SK-N-SH (cell line): Measurements from ENCODE around the gene MCCC1. TPM values are rescaled to one million over a fixed set of nuclear protein-coding genes. Genes with fewer than 3 reads are reported as not detected.

Experiments used
- CTCF ChIA-PET: fragments of 300-600, 350-600 bp; formaldehyde crosslinking; extraction: SDS; loops from one replicate; lab custom pipeline; 2021; lab: Yijun Ruan, JAX
- POLR2A ChIA-PET: fragments of 350-600 bp; sonication (Branson Sonifier 250); formaldehyde crosslinking; extraction: SDS; loops from one replicate; lab custom pipeline; 2020; ENCODE audit warnings: antibody characterized with exemption, inconsistent platforms; lab: Yijun Ruan, JAX
- DNase-seq: peaks from one replicate; pipeline ENCODE4 v3.0.0; 2012
- H2AFZ ChIP-seq: fragments of 200-600 bp; sonication (generic); 2 replicates; pipeline ENCODE4 v1.8.1; 2016; ENCODE audit warnings: antibody characterized with exemption, mild to moderate bottlenecking, low read depth
- H3F3A ChIP-seq: fragments of 200-600 bp; sonication (generic); replicated peaks from 2 replicates; pipeline ENCODE3; 2016; ENCODE audit warnings: antibody characterized with exemption, mild to moderate bottlenecking; ENCODE audit not compliant: insufficient read depth
- H3K27ac ChIP-seq, 2 experiments: fragments of 200-500 bp in 1 of 2; fragments of 200-600 bp in 1 of 2; sonication (Bioruptor generic) in 1 of 2; sonication (generic), shearing (Covaris generic) in 1 of 2; 2 replicates each; pipeline versions ENCODE4 v1.5.1 to v1.6.1; 2014 to 2016; ENCODE audit warnings: low read depth in 2 of 2, inconsistent platforms in 1 of 2, low read length in 1 of 2, mild to moderate bottlenecking in 1 of 2, mixed read lengths in 1 of 2
- H3K27me3 ChIP-seq: fragments of 200-600 bp; sonication (generic), shearing (Covaris generic); 2 replicates; pipeline ENCODE4 v1.6.1; 2016; ENCODE audit warnings: mixed run types; ENCODE audit not compliant: insufficient read depth
- H3K36me3 ChIP-seq, 2 experiments: fragments of 200-500 bp in 1 of 2; fragments of 200-600 bp in 1 of 2; sonication (Bioruptor generic) in 1 of 2; sonication (generic) in 1 of 2; replicated peaks in 1 of 2; 2 replicates each; pipeline versions ENCODE3 to v1.5.1; 2014 to 2016; ENCODE audit warnings: low read length in 1 of 2, mild to moderate bottlenecking in 1 of 2; ENCODE audit not compliant: insufficient read depth in 2 of 2, control insufficient read depth in 1 of 2
- H3K4me1 ChIP-seq, 2 experiments: fragments of 200-500 bp in 1 of 2; fragments of 200-600 bp in 1 of 2; sonication (Bioruptor generic) in 1 of 2; sonication (generic), shearing (Covaris generic) in 1 of 2; 2 replicates each; pipeline versions ENCODE4 v1.5.1 to v1.6.1; 2014 to 2016; ENCODE audit warnings: low read depth in 1 of 2, low read length in 1 of 2, mixed run types in 1 of 2; ENCODE audit not compliant: insufficient read depth in 2 of 2, control insufficient read depth in 1 of 2
- H3K4me2 ChIP-seq: fragments of 200-600 bp; sonication (generic), shearing (Covaris generic); 2 replicates; pipeline ENCODE4 v1.6.1; 2017; ENCODE audit warnings: mixed run types
- H3K4me3 ChIP-seq, 2 experiments: fragments of 200-500 bp in 1 of 2; fragments of 200-600 bp in 1 of 2; sonication (Bioruptor generic) in 1 of 2; sonication (generic), shearing (Covaris generic) in 1 of 2; 2 replicates each; pipeline versions ENCODE4 v1.5.1 to v1.8.1; 2014 to 2016; ENCODE audit warnings: low read depth in 2 of 2, inconsistent platforms in 1 of 2, low read length in 1 of 2, mild to moderate bottlenecking in 1 of 2, mixed read lengths in 1 of 2, moderate library complexity in 1 of 2
- H3K79me2 ChIP-seq: fragments of 200-600 bp; sonication (generic); 2 replicates; pipeline ENCODE4 v1.8.1; 2017; ENCODE audit warnings: mild to moderate bottlenecking; ENCODE audit not compliant: insufficient read depth
- H3K9ac ChIP-seq: fragments of 200-600 bp; sonication (generic); 2 replicates; pipeline ENCODE4 v1.6.1; 2017; ENCODE audit warnings: mixed run types
- H3K9me2 ChIP-seq: fragments of 200-600 bp; sonication (generic); 2 replicates; pipeline ENCODE4 v1.6.1; 2017; ENCODE audit warnings: mixed run types
- H3K9me3 ChIP-seq: fragments of 200-600 bp; sonication (generic); 2 replicates; pipeline ENCODE4 v1.6.1; 2017; ENCODE audit warnings: mixed run types, mild to moderate bottlenecking, moderate library complexity
- H4K20me1 ChIP-seq: fragments of 200-600 bp; sonication (generic); 2 replicates; pipeline ENCODE4 v1.6.1; 2017; ENCODE audit warnings: mild to moderate bottlenecking, mixed run types; ENCODE audit not compliant: insufficient read depth
- CHD2 ChIP-seq: fragments of 150-350 bp; IDR thresholded peaks from 2 replicates; pipeline ENCODE4 v1.6.1; 2018; ENCODE audit warnings: low read length; ENCODE audit not compliant: partially characterized antibody
- ELF1 ChIP-seq: IDR thresholded peaks from 2 replicates; pipeline ENCODE4 v1.4.0; 2012
- EZH2phosphoT487 ChIP-seq: fragments of 200-600 bp; sonication (generic); IDR thresholded peaks from 2 replicates; pipeline ENCODE4 v1.6.1; 2017; ENCODE audit warnings: low read depth, mixed run types, mild to moderate bottlenecking, antibody characterized with exemption, moderate library complexity, borderline replicate concordance
- FOSL2 ChIP-seq: IDR thresholded peaks from 2 replicates; pipeline ENCODE4 v1.4.0; 2012; ENCODE audit warnings: low read depth, mild to moderate bottlenecking, moderate library complexity, borderline replicate concordance
- FOXJ3 ChIP-seq: sonication (generic); formaldehyde crosslinking; IDR thresholded peaks from 2 replicates; pipeline ENCODE4 v1.5.1; 2020; ENCODE audit warnings: mild to moderate bottlenecking, missing genetic modification reagents
- FOXM1 ChIP-seq: IDR thresholded peaks from 2 replicates; pipeline ENCODE4 v1.4.0; 2012; ENCODE audit warnings: low read depth, mild to moderate bottlenecking
- JUND ChIP-seq: IDR thresholded peaks from 2 replicates; pipeline ENCODE4 v1.4.0; 2012
- NFIC ChIP-seq: IDR thresholded peaks from 2 replicates; pipeline ENCODE4 v1.4.0; 2012; ENCODE audit warnings: borderline replicate concordance
- POLR2AphosphoS5 ChIP-seq: IDR thresholded peaks from 2 replicates; pipeline ENCODE4 v1.6.1; 2012; ENCODE audit warnings: low read depth, low read length
- RAD21 ChIP-seq: IDR thresholded peaks from 2 replicates; pipeline ENCODE4 v1.6.1; 2012; ENCODE audit warnings: mild to moderate bottlenecking, low read length
- RFX5 ChIP-seq: IDR thresholded peaks from 2 replicates; pipeline ENCODE4 v1.6.1; 2012; ENCODE audit warnings: mild to moderate bottlenecking, improper control_type of control experiment, low read length
- RXRA ChIP-seq: IDR thresholded peaks from 2 replicates; pipeline ENCODE4 v1.4.0; 2012; ENCODE audit warnings: low read depth, mild to moderate bottlenecking, borderline replicate concordance
- SMC3 ChIP-seq: IDR thresholded peaks from 2 replicates; pipeline ENCODE4 v1.6.1; 2012; ENCODE audit warnings: low read depth, low read length, improper control_type of control experiment
- TAF1 ChIP-seq: IDR thresholded peaks from 2 replicates; pipeline ENCODE4 v1.6.1; 2012; ENCODE audit warnings: low read depth, mild to moderate bottlenecking, low read length, moderate library complexity, borderline replicate concordance
- TCF12 ChIP-seq: IDR thresholded peaks from 2 replicates; pipeline ENCODE4 v1.4.0; 2012
- TEAD4 ChIP-seq: IDR thresholded peaks from 2 replicates; pipeline ENCODE4 v1.4.0; 2012; ENCODE audit warnings: mild to moderate bottlenecking, borderline replicate concordance; ENCODE audit not compliant: insufficient read depth
- YY1 ChIP-seq: IDR thresholded peaks from 2 replicates; pipeline ENCODE4 v1.4.0; 2012; ENCODE audit warnings: low read depth, mild to moderate bottlenecking
- WGBS: methylation state at CpG from one replicate; pipeline ENCODE4 v1.1.6; 2017; ENCODE audit warnings: low lambda C conversion rate; 5-methylcytosine and 5-hydroxymethylcytosine counted together
- polyA plus RNA-seq, 3 experiments: library from polyadenylated mRNA; depleted of rRNA; stranded (reverse); fragments of >200 nt; gene quantifications; 2 replicates each; pipeline ENCODE4 v1.2.3, GENCODE V29; 2012
- TF ChIP-seq, protein P1 (sequence below): IDR thresholded peaks from 2 replicates; pipeline ENCODE4 v1.4.0; 2012; ENCODE audit warnings: low read depth
- TF ChIP-seq, protein P2 (sequence below): IDR thresholded peaks from 2 replicates; pipeline ENCODE4; 2012
- TF ChIP-seq, protein P3 (sequence below): IDR thresholded peaks from 2 replicates; pipeline ENCODE4 v1.6.1; 2012; ENCODE audit warnings: mild to moderate bottlenecking, low read depth, low read length, moderate library complexity
- TF ChIP-seq, protein P4 (sequence below): fragments of 150-350 bp; IDR thresholded peaks from 2 replicates; pipeline ENCODE4 v1.6.1; 2017; ENCODE audit warnings: antibody characterized with exemption, low read length, low read depth, borderline replicate concordance
- TF ChIP-seq, protein P5 (sequence below): fragments of 150-350 bp; IDR thresholded peaks from 2 replicates; pipeline ENCODE4 v1.6.1; 2016; ENCODE audit warnings: mild to moderate bottlenecking, low read depth, low read length

The MCCC1 gene
- polyA plus RNA-seq, 1 of the 3 experiments (the other 2 are of a cell fraction), result 15.4 TPM

DNA sequence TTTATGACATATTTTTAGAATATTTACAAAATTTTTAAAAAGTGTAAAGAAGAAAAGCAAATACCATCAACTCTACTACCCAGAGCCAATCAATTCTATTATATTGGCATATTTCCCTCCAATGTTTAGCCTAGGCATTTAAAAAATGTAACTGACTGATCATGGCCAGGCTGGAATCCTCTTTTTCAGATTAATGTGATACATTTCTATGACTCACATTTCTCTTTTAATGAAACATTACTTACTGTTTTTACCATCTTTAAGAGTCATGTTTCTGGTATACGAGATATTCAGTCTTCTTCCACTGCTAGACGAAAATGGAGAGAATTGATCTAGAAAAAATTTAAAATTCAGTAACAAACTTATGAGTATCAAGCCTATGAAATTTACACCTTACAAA is 65.5 kb downstream of the MCCC1 start:
- Histone ChIP-seq H3K4me2 (peak overlapping the region; percentile 45; the same call in 1 of the 2 replicates), H3K9ac (no peak overlapping the region), H3K27me3 (no peaks in the 10 kb centered on the region), H3K4me1 (no peaks in the 10 kb centered on the region), H3K36me3 (peaks cover 27 to 29% of the 10 kb centered on the region in 2 experiments), H3K79me2 (no peaks in the 10 kb centered on the region), H3K9me3 (no peaks in the 10 kb centered on the region), H2AFZ (no peak overlapping the region), H3K4me3 (0 out of 4 replicates have a peak overlapping the region, but pooled peaks of 1 of the 2 experiments have one; percentile 1), H3K27ac (peak overlapping the region in 1 of 2 experiments; percentile 55; a peak in 3 of 4 replicates), H3F3A (peaks cover 16% of the 10 kb centered on the region), H4K20me1 (no peaks in the 10 kb centered on the region), H3K9me2 (no peaks in the 10 kb centered on the region)
- DNase-seq, result no peak
- CTCF ChIA-PET, result interaction anchor here (0.6 to 1.1 kb wide), 2 partner anchors 13 to 63 kb away, joined by 3 read pairs; no protein-coding TSS in a partner anchor
- TF ChIP-seq YY1 (no peak), ELF1 (no peak), SMC3 (no peak), TAF1 (no peak), FOSL2 (peak; percentile 75; the same call in 1 of the 2 replicates), RAD21 (no peak), FOXJ3 (CRISPR knock-in tag) (no peak), RFX5 (no peak), NFIC (peak; percentile 37; the same call in 1 of the 2 replicates), FOXM1 (no peak), JUND (peak; percentile 58), EZH2phosphoT487 (no peak), TCF12 (peak; percentile 40; the same call in 1 of the 2 replicates), POLR2AphosphoS5 (peak; percentile 42; the same call in 1 of the 2 replicates)
- TF ChIP-seq, protein P1, sequence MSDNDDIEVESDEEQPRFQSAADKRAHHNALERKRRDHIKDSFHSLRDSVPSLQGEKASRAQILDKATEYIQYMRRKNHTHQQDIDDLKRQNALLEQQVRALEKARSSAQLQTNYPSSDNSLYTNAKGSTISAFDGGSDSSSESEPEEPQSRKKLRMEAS, result no peak
- TF ChIP-seq, protein P2, sequence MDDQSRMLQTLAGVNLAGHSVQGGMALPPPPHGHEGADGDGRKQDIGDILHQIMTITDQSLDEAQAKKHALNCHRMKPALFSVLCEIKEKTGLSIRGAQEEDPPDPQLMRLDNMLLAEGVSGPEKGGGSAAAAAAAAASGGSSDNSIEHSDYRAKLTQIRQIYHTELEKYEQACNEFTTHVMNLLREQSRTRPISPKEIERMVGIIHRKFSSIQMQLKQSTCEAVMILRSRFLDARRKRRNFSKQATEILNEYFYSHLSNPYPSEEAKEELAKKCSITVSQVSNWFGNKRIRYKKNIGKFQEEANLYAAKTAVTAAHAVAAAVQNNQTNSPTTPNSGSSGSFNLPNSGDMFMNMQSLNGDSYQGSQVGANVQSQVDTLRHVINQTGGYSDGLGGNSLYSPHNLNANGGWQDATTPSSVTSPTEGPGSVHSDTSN, result peak; percentile 34; the same call in 1 of the 2 replicates
- POLR2A ChIA-PET, result no interaction called here
- 12% methylated on average over 2 of the region's 2 CpGs for WGBS

DNA sequence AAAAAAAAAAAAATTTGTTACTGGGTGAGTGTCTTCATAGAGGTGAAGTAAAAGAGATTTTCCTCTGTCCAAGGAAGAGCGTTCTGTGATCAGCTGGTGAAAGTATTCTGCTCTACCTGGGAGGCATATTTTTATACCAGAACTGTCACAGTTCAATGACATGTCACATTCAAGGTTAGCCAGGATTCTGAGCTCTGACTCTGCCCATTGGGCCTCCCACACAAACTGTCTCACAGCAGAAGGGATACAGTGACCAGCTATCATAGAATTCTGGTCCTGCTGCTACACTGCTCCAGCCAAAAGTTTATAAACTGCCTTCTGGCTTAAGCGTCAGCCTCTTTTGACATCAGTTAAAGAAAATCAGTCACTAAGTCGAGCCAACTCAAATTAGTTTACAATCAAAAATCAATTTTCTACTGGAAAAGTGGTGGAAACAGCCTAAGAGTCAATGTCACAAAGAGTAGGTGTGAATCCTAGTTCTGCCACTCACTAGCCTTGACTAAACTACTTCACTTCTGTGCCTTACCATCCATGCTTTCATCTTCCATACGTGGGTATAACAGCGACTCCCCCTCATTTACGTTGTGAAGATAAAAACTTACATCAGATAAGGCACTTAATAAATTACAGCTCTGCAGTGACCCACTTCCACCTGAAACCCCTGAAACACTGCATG is 66.3 kb downstream of the MCCC1 start:
- ChIA-PET CTCF (interaction anchor here (0.5 kb wide), 1 partner anchor 10 kb away, joined by 3 read pairs; no protein-coding TSS in a partner anchor), POLR2A (no interaction called here)
- Histone ChIP-seq H3K9me3 (0 out of 2 replicates have a peak, but pooled peaks cover 5% of the 10 kb centered on the region), H3K9me2 (no peaks in the 10 kb centered on the region), H2AFZ (no peak overlapping the region), H3K4me2 (no peak overlapping the region), H3K36me3 (peaks cover 24 to 34% of the 10 kb centered on the region in 2 experiments), H3K27me3 (no peaks in the 10 kb centered on the region), H3K4me1 (no peaks in the 10 kb centered on the region), H3K4me3 (no peak overlapping the region), H3K27ac (no peak overlapping the region), H3F3A (peaks cover 16% of the 10 kb centered on the region), H3K9ac (no peak overlapping the region), H3K79me2 (no peaks in the 10 kb centered on the region), H4K20me1 (no peaks in the 10 kb centered on the region)
- DNase-seq, result no peak
- 63% methylated on average over 6 of the region's 6 CpGs for WGBS
- TF ChIP-seq, protein P3, sequence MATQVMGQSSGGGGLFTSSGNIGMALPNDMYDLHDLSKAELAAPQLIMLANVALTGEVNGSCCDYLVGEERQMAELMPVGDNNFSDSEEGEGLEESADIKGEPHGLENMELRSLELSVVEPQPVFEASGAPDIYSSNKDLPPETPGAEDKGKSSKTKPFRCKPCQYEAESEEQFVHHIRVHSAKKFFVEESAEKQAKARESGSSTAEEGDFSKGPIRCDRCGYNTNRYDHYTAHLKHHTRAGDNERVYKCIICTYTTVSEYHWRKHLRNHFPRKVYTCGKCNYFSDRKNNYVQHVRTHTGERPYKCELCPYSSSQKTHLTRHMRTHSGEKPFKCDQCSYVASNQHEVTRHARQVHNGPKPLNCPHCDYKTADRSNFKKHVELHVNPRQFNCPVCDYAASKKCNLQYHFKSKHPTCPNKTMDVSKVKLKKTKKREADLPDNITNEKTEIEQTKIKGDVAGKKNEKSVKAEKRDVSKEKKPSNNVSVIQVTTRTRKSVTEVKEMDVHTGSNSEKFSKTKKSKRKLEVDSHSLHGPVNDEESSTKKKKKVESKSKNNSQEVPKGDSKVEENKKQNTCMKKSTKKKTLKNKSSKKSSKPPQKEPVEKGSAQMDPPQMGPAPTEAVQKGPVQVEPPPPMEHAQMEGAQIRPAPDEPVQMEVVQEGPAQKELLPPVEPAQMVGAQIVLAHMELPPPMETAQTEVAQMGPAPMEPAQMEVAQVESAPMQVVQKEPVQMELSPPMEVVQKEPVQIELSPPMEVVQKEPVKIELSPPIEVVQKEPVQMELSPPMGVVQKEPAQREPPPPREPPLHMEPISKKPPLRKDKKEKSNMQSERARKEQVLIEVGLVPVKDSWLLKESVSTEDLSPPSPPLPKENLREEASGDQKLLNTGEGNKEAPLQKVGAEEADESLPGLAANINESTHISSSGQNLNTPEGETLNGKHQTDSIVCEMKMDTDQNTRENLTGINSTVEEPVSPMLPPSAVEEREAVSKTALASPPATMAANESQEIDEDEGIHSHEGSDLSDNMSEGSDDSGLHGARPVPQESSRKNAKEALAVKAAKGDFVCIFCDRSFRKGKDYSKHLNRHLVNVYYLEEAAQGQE, result no peak
- TF ChIP-seq, protein P4, sequence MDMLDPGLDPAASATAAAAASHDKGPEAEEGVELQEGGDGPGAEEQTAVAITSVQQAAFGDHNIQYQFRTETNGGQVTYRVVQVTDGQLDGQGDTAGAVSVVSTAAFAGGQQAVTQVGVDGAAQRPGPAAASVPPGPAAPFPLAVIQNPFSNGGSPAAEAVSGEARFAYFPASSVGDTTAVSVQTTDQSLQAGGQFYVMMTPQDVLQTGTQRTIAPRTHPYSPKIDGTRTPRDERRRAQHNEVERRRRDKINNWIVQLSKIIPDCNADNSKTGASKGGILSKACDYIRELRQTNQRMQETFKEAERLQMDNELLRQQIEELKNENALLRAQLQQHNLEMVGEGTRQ, result no peak
- TF ChIP-seq, protein P5, sequence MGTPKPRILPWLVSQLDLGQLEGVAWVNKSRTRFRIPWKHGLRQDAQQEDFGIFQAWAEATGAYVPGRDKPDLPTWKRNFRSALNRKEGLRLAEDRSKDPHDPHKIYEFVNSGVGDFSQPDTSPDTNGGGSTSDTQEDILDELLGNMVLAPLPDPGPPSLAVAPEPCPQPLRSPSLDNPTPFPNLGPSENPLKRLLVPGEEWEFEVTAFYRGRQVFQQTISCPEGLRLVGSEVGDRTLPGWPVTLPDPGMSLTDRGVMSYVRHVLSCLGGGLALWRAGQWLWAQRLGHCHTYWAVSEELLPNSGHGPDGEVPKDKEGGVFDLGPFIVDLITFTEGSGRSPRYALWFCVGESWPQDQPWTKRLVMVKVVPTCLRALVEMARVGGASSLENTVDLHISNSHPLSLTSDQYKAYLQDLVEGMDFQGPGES, result no peak
- TF ChIP-seq CHD2 (no peak), TEAD4 (no peak), RXRA (no peak), ELF1 (no peak), FOXM1 (no peak)
